Measurements from ENCODE around the gene PDE4B.

The PDE4B gene

GRCh38 chr1:66384258-66384921 is 591.7 kb downstream of the PDE4B start:
- no peak for TF ChIP-seq CTCF (IDR thresholded peaks at IDR 0.05; ENCODE audit: extremely low read depth, missing control alignments)
- no peak for DNase-seq (ENCODE audit: low spot score)

DNA sequence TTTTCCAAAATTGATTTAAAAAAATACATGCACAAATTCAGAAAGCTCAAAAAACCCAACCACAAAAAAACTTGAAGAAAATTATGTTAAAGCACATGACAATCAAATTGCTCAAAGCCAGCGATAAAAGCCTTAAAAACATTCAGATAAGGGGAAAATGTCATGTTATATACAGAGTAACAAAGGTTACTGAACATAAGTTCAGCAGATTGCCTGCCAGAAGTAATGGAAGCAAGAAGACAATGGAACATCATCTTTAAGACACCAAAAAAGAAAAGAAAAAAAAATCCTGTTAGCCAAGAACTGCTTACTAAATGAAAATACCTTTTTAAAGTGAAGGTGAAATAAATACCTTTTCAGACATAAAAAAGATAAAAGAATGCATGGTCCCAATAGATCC is 594.0 kb downstream of the PDE4B start:
- no peak for TF ChIP-seq CTCF (IDR thresholded peaks at IDR 0.05; ENCODE audit: extremely low read depth, missing control alignments)
- no peak for DNase-seq (ENCODE audit: low spot score)

- no peak for TF ChIP-seq CTCF (IDR thresholded peaks at IDR 0.05; ENCODE audit: extremely low read depth, missing control alignments)
- no peak for DNase-seq (ENCODE audit: low spot score)
These were observed 596.2 kb downstream of the PDE4B start for GRCh38 chr1:66388913-66389312.

- TF ChIP-seq CTCF (IDR thresholded peaks at IDR 0.05; ENCODE audit: extremely low read depth, missing control alignments) = no peak
- DNase-seq (ENCODE audit: low spot score) = no peak
These were observed 601.0 kb downstream of the PDE4B start for GRCh38 chr1:66393586-66394287.

GRCh38 chr1:66394603-66395002 is 601.9 kb downstream of the PDE4B start:
- TF ChIP-seq CTCF (IDR thresholded peaks at IDR 0.05; ENCODE audit: extremely low read depth, missing control alignments) = no peak
- no peak for DNase-seq (ENCODE audit: low spot score)

DNA sequence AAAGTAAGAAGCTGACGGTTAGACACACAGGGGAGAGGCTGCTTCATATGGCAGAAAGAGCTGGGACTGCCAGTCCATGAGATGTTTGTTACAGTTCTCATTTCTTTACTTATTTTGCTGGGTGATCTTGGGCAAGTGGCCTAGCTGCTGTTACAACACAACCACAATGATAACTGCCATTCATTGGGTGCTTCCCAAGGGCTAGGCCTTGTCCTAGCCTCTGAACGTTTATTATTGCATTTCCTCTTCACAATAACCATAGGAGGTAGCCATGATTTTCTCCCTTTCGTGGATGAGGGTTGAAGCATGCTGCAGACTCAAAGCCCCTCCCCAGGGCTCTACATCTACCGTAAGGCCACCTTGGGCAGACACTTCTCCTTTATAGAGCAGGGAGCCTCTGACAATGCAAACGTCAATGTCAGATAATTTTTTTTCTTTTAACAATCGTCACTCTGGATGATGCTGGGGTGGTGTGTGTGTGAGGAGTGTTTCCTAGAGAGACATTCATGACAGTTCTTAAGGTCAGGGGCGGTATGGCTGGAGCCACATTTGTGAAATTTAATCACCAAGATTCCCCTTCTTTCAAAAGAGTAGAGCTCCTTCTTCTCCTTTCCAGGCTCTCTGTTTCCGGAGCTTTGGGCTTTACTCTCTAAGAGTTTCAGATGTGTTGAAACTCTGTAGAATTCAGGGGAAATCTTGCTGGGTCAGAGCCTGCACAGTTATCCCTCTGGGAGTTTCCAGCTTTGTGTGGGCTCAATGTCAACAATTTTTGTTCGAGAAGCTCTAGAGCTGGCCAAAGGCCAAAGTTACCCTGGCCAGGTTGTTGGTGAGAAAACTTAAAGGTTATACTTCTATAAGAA is 602.7 kb downstream of the PDE4B start:
- DNase-seq (ENCODE audit: low spot score) = no peak
- no peak for TF ChIP-seq CTCF (IDR thresholded peaks at IDR 0.05; ENCODE audit: extremely low read depth, missing control alignments)

Measured in GM20000 (cell line).